ENCODE data around the gene ARMCX6. TPM values are rescaled to one million over a fixed set of nuclear protein-coding genes. Genes with fewer than 3 reads are reported as not detected.

The ARMCX6 gene
- polyA plus RNA-seq = 10 to 100 TPM in 3 of 4 donors, 1 to 10 TPM in 1; 6.5 to 85.9 (median 18.3) TPM
- long read RNA-seq, donor 1, transcript ARMCX6-206 (4 exons, 846 nt) = major isoform, 15 of 30 reads
- long read RNA-seq, donor 1, transcript ARMCX6-201 (3 exons, 1,846 nt) = minor isoform, 14 of 30 reads
- long read RNA-seq, donor 1, partial matches to known transcripts = 0 of 30 reads
- long read RNA-seq, donor 1, other reads (novel, unspliced or antisense) = 0 of 30 reads
- long read RNA-seq, donor 2, partial matches to known transcripts = 5 of 7 reads
- long read RNA-seq, donor 2, other reads (novel, unspliced or antisense) = 0 of 7 reads
- long read RNA-seq, donor 3, transcript ARMCX6-206 (4 exons, 846 nt) = major isoform, 6 of 11 reads
- long read RNA-seq, donor 3, partial matches to known transcripts = 0 of 11 reads
- long read RNA-seq, donor 3, other reads (novel, unspliced or antisense) = 0 of 11 reads
- long read RNA-seq, donor 4 = 0 reads
- long read RNA-seq, donor 5, partial matches to known transcripts = 0 of 2 reads
- long read RNA-seq, donor 5, other reads (novel, unspliced or antisense) = 0 of 2 reads
- long read RNA-seq, donor 6, transcript ARMCX6-206 (4 exons, 846 nt) = major isoform, 8 of 13 reads
- long read RNA-seq, donor 6, partial matches to known transcripts = 0 of 13 reads
- long read RNA-seq, donor 6, other reads (novel, unspliced or antisense) = 0 of 13 reads
- long read RNA-seq, donor 7, transcript ARMCX6-206 (4 exons, 846 nt) = major isoform, 9 of 14 reads
- long read RNA-seq, donor 7, partial matches to known transcripts = 0 of 14 reads
- long read RNA-seq, donor 7, other reads (novel, unspliced or antisense) = 0 of 14 reads
- long read RNA-seq, donor 8, partial matches to known transcripts = 0 of 3 reads
- long read RNA-seq, donor 8, other reads (novel, unspliced or antisense) = 0 of 3 reads
- long read RNA-seq, donor 9, partial matches to known transcripts = 0 of 6 reads
- long read RNA-seq, donor 9, other reads (novel, unspliced or antisense) = 0 of 6 reads
- long read RNA-seq, donor 10, transcript ARMCX6-201 (3 exons, 1,846 nt) = major isoform, 6 of 65 reads
- long read RNA-seq, donor 10, transcript ARMCX6-206 (4 exons, 846 nt) = major isoform, 6 of 65 reads
- long read RNA-seq, donor 10, partial matches to known transcripts = 42 of 65 reads
- long read RNA-seq, donor 10, other reads (novel, unspliced or antisense) = 10 of 65 reads

GRCh38 chrX:101617211-101618191 is at the start of gene ARMCX6:
Gene ARMCX6, minus strand, starts transcription at chrX:101618000. Its CDS starts 1,380 bp downstream, at chrX:101616620.
- DNase-seq (peak; percentile 66 to 88), FAIRE-seq (no peak)
- H3K4me1 ChIP-seq (ENCODE audit: control insufficient read depth in 3 of 3, insufficient read depth in 2 of 3, low read depth in 1 of 3, low read length in 2 of 3) = peaks cover 0 to 7% (median 6%) of the 10 kb centered on the region in 3 donors
- H3K4me3 ChIP-seq (ENCODE audit: low read depth in 1 of 3, low read length in 3 of 3) = peak within 1 kb of the TSS; percentile 50 to 89 (median 65)
- H3K9me3 ChIP-seq (ENCODE audit: control insufficient read depth in 2 of 2, insufficient read depth in 1 of 2, low read depth in 1 of 2, low read length in 1 of 2) = no peaks in the 10 kb centered on the region
- peaks cover 0 to 6% (median 0%) of the 10 kb centered on the region in 3 donors for H3K36me3 ChIP-seq (ENCODE audit: control insufficient read depth in 3 of 3, insufficient read depth in 2 of 3, low read depth in 1 of 3, low read length in 3 of 3)
- peak within 1 kb of the TSS; percentile 1 to 86 (median 68) for H3K27ac ChIP-seq (ENCODE audit: low read depth in 1 of 3, low read length in 2 of 3)
- no peaks in the 10 kb centered on the region for H3K27me3 ChIP-seq (ENCODE audit: control insufficient read depth in 3 of 3, insufficient read depth in 3 of 3, low read length in 3 of 3)
- 0 to 44% (median 7%) methylated on average over 38 to 39 of the region's 39 CpGs for WGBS, 3 donors

GRCh38 chrX:101659601-101660063 is 41.8 kb upstream of the ARMCX6 start, which contains the start of gene ARMCX2:
Gene ARMCX2, minus strand, starts transcription at chrX:101659850. Its CDS starts 2,262 bp downstream, at chrX:101657588.
- H3K9me3 ChIP-seq (ENCODE audit: control insufficient read depth in 2 of 2, insufficient read depth in 1 of 2, low read depth in 1 of 2, low read length in 1 of 2) = no peaks in the 10 kb centered on the region
- H3K27me3 ChIP-seq (ENCODE audit: control insufficient read depth in 3 of 3, insufficient read depth in 3 of 3, low read length in 3 of 3) = no peaks in the 10 kb centered on the region
- 4 to 41% (median 8%) methylated on average over 17 to 22 of the region's 22 CpGs for WGBS, 3 donors
- H3K4me3 ChIP-seq (ENCODE audit: low read depth in 1 of 3, low read length in 3 of 3) = peak within 1 kb of the TSS; percentile 49 to 85 (median 55)
- peak; percentile 4 to 52 for DNase-seq
- no peak for FAIRE-seq
- peaks cover 0 to 12% (median 0%) of the 10 kb centered on the region in 3 donors for H3K36me3 ChIP-seq (ENCODE audit: control insufficient read depth in 3 of 3, insufficient read depth in 2 of 3, low read depth in 1 of 3, low read length in 3 of 3)
- H3K4me1 ChIP-seq (ENCODE audit: control insufficient read depth in 3 of 3, insufficient read depth in 2 of 3, low read depth in 1 of 3, low read length in 2 of 3) = peaks cover 0 to 5% (median 0%) of the 10 kb centered on the region in 3 donors
- peak within 1 kb of the TSS in 2 of 3 donors; percentile 60 to 67 for H3K27ac ChIP-seq (ENCODE audit: low read depth in 1 of 3, low read length in 2 of 3)

- DNase-seq = peak; percentile 52 to 74
- FAIRE-seq = no peak
- Histone ChIP-seq H3K9me3 (ENCODE audit: control insufficient read depth in 2 of 2, insufficient read depth in 1 of 2, low read depth in 1 of 2, low read length in 1 of 2) (no peaks in the 10 kb centered on the region), H3K27me3 (ENCODE audit: control insufficient read depth in 3 of 3, insufficient read depth in 3 of 3, low read length in 3 of 3) (no peaks in the 10 kb centered on the region), H3K27ac (ENCODE audit: low read depth in 1 of 3, low read length in 2 of 3) (peak overlapping the region in 2 of 3 donors; percentile 24 to 60), H3K36me3 (ENCODE audit: control insufficient read depth in 3 of 3, insufficient read depth in 2 of 3, low read depth in 1 of 3, low read length in 3 of 3) (peaks cover 0 to 12% (median 0%) of the 10 kb centered on the region in 3 donors), H3K4me1 (ENCODE audit: control insufficient read depth in 3 of 3, insufficient read depth in 2 of 3, low read depth in 1 of 3, low read length in 2 of 3) (peaks cover 0 to 5% (median 0%) of the 10 kb centered on the region in 3 donors), H3K4me3 (ENCODE audit: low read depth in 1 of 3, low read length in 3 of 3) (peak overlapping the region; percentile 49 to 85 (median 55))
- WGBS, 3 donors = 0 to 27% (median 2%) methylated on average over 32 to 37 of the region's 38 CpGs
These were observed 41.1 kb upstream of the ARMCX6 start for GRCh38 chrX:101658661-101659491.

GRCh38 chrX:101657495-101657894 is 39.7 kb upstream of the ARMCX6 start:
- Histone ChIP-seq H3K27me3 (ENCODE audit: control insufficient read depth in 3 of 3, insufficient read depth in 3 of 3, low read length in 3 of 3) (no peaks in the 10 kb centered on the region), H3K4me1 (ENCODE audit: control insufficient read depth in 3 of 3, insufficient read depth in 2 of 3, low read depth in 1 of 3, low read length in 2 of 3) (peaks cover 0 to 5% (median 0%) of the 10 kb centered on the region in 3 donors)
- 88 to 96% (median 96%) methylated on average over 12 of the region's 12 CpGs for WGBS, 3 donors

GRCh38 chrX:101656817-101657216 is 39.0 kb upstream of the ARMCX6 start:
- Histone ChIP-seq H3K4me3 (ENCODE audit: low read depth in 1 of 3, low read length in 3 of 3) (no peak overlapping the region), H3K4me1 (ENCODE audit: control insufficient read depth in 3 of 3, insufficient read depth in 2 of 3, low read depth in 1 of 3, low read length in 2 of 3) (peaks cover 0 to 5% (median 0%) of the 10 kb centered on the region in 3 donors), H3K27me3 (ENCODE audit: control insufficient read depth in 3 of 3, insufficient read depth in 3 of 3, low read length in 3 of 3) (no peaks in the 10 kb centered on the region), H3K9me3 (ENCODE audit: control insufficient read depth in 2 of 2, insufficient read depth in 1 of 2, low read depth in 1 of 2, low read length in 1 of 2) (no peaks in the 10 kb centered on the region), H3K27ac (ENCODE audit: low read depth in 1 of 3, low read length in 2 of 3) (no peak overlapping the region), H3K36me3 (ENCODE audit: control insufficient read depth in 3 of 3, insufficient read depth in 2 of 3, low read depth in 1 of 3, low read length in 3 of 3) (peaks cover 0 to 12% (median 0%) of the 10 kb centered on the region in 3 donors)
- FAIRE-seq (no peak), DNase-seq (no peak)
- WGBS, 3 donors = 89 to 100% (median 95%) methylated on average over 8 to 13 of the region's 13 CpGs

More at GRCh38 chrX:101657495-101657894, 39.7 kb upstream of the ARMCX6 start:
- no peaks in the 10 kb centered on the region for H3K9me3 ChIP-seq (ENCODE audit: control insufficient read depth in 2 of 2, insufficient read depth in 1 of 2, low read depth in 1 of 2, low read length in 1 of 2)
- H3K27ac ChIP-seq (ENCODE audit: low read depth in 1 of 3, low read length in 2 of 3) = no peak overlapping the region
- no peak overlapping the region for H3K4me3 ChIP-seq (ENCODE audit: low read depth in 1 of 3, low read length in 3 of 3)
- DNase-seq (no peak), FAIRE-seq (no peak)
- H3K36me3 ChIP-seq (ENCODE audit: control insufficient read depth in 3 of 3, insufficient read depth in 2 of 3, low read depth in 1 of 3, low read length in 3 of 3) = peaks cover 0 to 12% (median 0%) of the 10 kb centered on the region in 3 donors

GRCh38 chrX:101655534-101655933 is 37.7 kb upstream of the ARMCX6 start:
- 20 to 33% (median 27%) methylated on average over 3 of the region's 3 CpGs for WGBS, 3 donors
- peaks cover 0 to 5% (median 0%) of the 10 kb centered on the region in 3 donors for H3K4me1 ChIP-seq (ENCODE audit: control insufficient read depth in 3 of 3, insufficient read depth in 2 of 3, low read depth in 1 of 3, low read length in 2 of 3)
- H3K36me3 ChIP-seq (ENCODE audit: control insufficient read depth in 3 of 3, insufficient read depth in 2 of 3, low read depth in 1 of 3, low read length in 3 of 3) = peaks cover 0 to 12% (median 0%) of the 10 kb centered on the region in 3 donors
- no peak overlapping the region for H3K4me3 ChIP-seq (ENCODE audit: low read depth in 1 of 3, low read length in 3 of 3)
- H3K27ac ChIP-seq (ENCODE audit: low read depth in 1 of 3, low read length in 2 of 3) = no peak overlapping the region
- no peaks in the 10 kb centered on the region for H3K27me3 ChIP-seq (ENCODE audit: control insufficient read depth in 3 of 3, insufficient read depth in 3 of 3, low read length in 3 of 3)
- DNase-seq (peak in 1 of 2 donors; percentile 10), FAIRE-seq (no peak)
- no peaks in the 10 kb centered on the region for H3K9me3 ChIP-seq (ENCODE audit: control insufficient read depth in 2 of 2, insufficient read depth in 1 of 2, low read depth in 1 of 2, low read length in 1 of 2)
